GM19351 (cell line): Measurements from ENCODE around the gene FGFRL1.

Experiments used
- ATAC-seq: cut with Tn5 transposase; IDR thresholded peaks from one replicate; pipeline ENCODE4 v1.9.1; 2021; ENCODE audit warnings: mild to moderate bottlenecking, moderate library complexity; ENCODE audit not compliant: unreplicated experiment

Gene FGFRL1, protein sequence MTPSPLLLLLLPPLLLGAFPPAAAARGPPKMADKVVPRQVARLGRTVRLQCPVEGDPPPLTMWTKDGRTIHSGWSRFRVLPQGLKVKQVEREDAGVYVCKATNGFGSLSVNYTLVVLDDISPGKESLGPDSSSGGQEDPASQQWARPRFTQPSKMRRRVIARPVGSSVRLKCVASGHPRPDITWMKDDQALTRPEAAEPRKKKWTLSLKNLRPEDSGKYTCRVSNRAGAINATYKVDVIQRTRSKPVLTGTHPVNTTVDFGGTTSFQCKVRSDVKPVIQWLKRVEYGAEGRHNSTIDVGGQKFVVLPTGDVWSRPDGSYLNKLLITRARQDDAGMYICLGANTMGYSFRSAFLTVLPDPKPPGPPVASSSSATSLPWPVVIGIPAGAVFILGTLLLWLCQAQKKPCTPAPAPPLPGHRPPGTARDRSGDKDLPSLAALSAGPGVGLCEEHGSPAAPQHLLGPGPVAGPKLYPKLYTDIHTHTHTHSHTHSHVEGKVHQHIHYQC

GRCh38 chr4:1011022-1011665 lies at the start of gene FGFRL1:
FGFRL1 (plus strand) TSS chr4:1011626; CDS start chr4:1012486, 860 bp downstream.
- peak; percentile 41 for ATAC-seq

DNA sequence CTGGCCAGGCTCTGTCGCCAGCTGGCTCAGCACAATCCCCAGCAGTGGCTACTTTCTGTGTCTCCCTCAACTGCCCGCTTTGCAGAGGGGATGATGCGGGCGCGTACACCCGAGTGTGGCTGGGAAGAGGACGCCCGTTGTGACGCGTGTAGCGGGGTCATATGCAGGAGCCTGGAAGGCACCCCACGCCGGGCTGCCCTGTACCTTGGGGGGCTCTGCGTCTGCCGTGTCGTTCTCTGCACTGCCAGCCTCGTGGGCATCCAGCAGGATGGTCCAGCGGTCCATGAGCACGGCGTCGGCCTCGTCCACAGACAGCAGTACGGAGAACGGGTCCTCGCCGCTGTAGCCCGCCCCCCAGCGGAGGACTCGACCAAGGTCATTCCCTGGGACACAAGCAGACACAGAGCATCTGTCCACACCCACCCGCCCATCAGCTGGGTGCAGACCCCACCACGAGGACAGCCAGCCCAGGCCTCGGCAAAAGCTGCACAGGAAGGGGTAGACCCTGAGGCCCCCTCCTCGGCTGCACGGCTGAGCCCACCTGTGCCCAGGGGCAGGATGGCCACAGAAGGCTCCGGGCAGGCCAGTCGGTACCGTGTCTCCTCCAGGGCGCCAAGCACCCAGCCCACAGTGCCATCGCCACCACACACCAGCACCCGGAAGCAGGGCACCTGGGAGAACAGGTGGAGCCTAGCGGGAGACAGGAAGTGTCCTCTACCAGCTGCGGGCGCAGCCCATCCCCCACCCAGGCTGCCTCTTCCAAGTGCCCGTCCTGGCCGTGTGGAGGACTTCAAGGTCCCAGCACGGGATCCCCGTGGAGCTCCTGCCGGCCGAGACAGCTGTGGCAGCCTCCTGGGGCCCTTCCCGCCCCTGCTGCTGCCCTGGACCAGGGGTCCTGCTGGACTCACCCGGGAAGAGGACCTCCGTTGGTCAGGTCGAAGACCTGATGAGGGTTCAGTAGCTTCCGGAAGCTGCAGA lies 48.9 kb upstream of the FGFRL1 start:
- no peak for ATAC-seq

DNA sequence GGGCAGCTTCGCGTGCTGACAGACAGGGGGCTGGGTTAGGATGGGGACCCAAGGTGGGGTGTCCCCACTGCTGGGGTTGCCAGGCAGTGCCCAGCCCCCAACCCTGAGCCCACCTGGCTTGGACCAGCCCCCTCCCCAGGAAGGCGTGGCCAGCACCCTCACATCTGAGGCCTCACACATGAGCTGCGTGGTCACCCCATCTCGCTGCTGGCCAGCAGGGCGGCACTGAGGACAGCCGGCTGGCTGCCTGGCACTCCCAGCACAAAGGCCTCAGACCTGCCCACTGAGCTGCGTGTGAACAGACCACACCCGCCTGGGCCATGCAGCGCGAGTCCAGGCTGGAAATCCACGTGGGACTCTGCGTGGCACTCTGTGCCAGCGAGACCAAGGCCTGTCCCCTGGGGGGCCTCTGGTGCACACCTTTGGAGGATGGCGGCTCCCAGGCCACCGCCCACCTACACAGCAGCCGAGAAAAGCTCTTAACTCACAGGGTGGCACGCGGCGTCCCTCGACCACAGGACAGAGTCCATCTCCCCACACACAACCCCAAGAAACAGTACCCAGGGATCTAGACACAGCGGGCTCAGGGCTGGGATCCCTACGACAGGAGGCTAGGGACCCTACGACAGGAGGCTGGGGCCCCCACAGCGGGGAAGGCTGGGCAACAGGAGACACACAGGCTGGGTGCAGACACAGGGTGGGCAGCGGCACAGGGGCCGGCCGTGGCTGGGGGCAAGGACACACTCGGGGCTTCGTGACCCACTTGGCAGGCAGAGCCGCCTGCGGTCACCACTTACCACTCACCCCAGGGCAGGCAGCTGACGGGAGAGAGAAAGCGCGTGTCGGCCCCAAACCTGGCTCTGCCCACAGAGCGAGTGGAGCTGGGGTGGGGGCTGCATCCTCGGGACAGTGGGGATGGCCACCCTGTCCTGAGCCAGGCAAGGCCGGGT lies 47.9 kb upstream of the FGFRL1 start:
- ATAC-seq, result no peak

DNA sequence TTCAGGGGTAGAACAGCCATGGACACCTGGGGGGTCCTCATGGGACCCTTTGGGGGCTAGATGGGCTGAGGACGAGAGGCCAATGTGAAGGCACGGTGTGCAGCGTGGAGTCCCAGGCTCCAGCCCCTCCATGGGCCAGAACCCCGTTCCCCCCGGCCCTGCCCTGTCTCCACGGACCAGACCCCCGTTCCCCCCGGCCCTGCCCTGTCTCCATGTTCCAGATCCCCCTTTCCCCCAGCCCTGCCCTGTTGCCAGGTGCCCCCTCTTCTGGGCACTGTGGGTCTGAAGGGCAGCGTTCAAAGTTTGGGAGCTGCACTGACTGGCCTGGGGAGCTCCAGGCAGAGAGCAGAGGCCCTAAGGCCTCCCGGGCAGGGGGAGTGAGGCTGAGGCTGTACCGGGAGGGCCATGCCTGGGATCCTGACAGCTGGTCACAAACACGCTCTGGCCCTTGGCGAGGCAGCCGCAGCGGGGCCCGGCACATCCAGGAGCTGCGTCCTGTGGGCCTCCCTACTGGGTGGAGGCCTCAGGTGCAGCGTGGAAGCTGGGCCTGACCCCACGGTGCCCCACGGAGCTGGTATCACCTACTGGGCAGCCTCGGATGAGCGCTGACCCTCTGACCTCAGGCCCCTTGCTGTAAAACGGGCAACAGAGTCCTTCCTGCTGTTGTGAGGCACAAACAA lies 46.9 kb upstream of the FGFRL1 start:
- ATAC-seq, result no peak

DNA sequence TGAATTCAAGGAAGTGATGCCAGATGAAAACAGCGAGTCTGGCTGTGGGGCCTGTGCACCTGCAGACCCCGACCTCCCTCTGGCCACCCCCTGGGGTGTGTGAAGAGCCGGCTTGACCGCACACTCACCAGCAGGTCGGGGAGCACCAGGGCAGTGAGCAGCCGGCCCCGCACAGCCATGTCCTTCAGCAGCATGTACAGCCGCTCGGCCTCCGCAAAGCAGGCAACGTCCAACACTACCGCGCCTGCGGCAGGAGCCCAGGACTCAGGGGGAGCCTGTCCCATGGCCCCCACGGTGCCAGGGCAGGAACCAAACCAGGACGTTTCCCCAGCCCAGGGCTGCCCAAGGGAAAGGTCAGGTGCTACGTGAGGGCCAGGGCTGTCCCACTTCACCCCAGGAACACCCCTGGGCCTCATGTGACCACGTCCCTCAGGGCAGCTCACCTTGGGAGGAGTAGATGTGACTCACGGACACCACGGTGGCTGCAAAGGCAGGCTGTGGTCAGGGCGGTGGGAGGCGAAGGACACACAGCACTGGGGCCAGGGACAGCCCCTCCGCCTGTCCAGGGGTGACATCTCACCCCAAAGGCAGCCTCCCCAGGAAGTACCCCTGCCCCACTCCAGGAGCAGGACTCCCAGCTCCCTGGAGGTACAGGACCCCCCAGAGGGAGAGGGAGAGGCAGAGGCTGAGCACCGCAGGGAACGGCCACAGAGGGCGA lies 46.2 kb upstream of the FGFRL1 start:
- no peak for ATAC-seq

DNA sequence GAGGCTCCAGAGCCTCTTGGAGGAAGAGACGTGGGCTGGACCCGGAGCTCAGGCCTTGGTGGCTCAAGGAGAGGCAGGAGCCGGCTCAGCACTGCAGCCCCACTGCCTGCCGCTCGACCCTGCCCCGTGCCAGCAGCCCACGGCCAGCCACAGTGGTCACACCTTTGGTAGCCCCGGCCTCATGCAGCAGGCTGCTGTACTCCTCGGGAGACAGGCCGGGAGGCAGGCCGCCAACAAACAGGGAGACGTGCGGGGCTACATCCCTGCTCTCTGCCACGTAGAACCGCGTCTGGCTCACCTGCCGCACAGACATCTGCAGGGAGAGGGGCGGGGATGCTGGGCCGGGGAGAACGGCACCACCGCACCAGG lies 45.7 kb upstream of the FGFRL1 start:
- no peak for ATAC-seq

DNA sequence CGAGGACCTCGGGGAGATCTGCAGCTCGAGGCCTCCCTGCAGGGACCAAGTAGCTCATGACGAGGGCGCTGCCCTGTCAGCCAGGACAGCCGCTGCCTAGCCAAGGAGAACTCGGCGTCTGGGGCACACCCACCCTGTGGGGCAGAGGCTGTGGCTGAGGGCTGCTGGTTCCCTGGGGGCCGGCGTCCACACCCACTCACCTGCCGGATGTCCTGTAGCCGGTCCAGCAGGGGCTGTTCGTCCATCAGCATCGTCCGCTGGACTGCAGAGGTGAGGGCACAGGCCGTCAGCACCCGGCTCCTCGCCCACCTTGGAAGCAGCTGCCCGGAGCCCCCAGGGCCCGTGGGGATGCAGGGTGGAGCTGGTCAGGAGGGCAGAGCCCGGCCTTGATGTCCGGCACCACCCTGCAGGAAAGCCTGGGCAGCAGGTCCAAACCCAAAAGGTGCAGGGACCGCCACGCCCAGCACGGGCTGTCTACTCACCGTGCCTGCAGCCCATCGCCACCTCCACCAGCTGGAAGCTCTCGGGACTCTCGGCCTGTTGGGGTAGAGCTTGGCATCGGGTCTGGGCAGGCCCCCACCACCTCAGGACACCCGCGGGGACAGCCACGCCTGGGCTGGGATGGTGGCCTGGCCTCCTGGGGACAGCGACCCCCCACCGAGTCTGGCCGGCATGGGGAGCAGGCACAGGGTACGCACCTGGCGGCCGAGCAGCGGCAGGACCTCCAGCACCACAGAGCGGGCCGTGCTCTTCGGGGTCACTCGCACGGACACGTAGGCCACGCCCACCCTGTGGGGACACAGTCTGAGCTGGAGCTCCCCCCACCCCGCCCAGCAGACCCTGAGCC lies 44.9 kb upstream of the FGFRL1 start:
- no peak for ATAC-seq

DNA sequence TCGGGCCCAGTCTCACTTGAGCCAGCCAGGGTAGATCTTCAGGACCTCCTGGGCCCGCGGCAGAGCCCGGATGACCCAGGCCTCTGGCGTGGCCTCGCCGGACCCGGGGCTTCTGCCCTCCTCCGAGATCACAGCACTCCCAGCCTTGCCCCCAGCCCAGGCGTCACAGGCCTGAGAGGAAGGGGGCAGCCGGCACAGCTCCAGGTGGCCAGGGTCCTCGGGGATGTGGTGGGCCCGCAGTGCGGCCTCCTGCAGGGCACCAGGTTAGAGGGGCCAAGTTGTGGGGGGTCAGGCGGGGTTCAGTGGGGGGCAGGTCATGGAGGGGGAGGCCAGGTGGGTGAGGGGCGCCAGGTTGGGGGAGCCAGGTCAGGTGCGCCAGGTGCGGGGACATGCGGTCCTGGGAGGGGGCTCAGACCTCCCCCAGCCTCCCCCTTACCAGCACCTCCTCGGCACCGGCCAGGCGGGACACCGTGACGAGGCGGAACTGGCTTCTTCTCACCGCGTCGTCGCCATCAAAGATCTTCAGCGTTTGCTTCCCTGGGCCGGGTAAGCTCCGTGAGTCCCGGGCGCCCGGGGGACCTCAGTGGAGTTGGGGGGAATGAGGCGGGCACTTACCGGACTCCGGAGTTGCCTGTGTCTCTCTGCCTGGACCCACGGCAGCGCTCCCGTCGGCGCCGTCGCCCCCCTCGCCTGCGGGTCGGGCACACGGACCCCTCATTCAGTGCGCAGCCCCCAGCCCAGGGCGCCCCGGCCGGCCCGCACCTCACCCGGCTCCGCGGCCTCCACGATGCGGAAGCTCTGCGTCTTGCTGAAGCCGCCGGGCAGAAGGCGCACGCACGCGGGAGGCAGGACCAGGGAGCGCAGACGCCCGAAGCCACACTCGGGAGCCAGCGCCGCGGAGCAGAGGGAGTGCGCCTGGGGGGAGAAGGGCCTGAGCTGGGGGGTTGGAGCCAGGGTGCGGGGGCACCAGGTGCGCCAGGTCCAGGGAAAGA lies 44.0 kb upstream of the FGFRL1 start:
- no peak for ATAC-seq

- ATAC-seq, result no peak
These were observed 43.2 kb upstream of the FGFRL1 start for GRCh38 chr4:968221-968620.

DNA sequence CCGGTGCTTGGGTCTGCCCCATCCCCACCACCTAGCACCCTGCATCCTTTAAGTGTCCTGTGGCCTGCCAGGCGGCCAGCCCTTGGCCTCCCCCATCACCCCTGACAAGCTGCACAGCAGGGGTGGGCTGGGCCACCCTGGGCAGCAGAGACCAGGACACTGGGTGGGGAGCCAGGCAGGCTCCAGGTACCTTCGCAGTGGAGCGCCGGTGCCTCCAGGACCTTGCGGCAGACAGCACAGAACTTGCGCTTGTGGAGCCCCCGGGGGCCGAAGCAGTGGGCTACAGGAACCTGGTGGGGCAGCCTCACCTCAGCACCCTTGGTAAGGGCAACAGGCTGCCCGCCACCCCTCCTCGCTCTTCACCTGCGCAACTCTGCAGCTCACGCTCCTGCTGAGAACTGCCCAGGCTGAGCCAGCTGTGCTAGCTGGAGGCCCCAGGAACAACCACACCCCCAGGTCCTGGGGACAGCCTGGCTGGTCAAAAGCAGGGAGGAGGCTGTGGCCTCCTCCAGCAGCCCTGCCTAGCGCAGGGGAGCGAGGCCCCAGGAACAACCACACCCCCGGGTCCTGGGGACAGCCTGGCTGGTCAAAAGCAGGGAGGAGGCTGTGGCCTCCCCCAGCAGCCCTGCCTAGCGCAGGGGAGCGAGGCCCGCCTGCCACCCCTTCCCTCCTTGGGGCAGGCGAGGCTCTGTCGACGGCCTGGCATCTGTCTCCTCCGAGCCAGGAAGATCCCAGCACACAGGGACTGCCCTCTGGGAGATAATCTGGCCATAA lies 42.6 kb upstream of the FGFRL1 start:
- ATAC-seq, result no peak

DNA sequence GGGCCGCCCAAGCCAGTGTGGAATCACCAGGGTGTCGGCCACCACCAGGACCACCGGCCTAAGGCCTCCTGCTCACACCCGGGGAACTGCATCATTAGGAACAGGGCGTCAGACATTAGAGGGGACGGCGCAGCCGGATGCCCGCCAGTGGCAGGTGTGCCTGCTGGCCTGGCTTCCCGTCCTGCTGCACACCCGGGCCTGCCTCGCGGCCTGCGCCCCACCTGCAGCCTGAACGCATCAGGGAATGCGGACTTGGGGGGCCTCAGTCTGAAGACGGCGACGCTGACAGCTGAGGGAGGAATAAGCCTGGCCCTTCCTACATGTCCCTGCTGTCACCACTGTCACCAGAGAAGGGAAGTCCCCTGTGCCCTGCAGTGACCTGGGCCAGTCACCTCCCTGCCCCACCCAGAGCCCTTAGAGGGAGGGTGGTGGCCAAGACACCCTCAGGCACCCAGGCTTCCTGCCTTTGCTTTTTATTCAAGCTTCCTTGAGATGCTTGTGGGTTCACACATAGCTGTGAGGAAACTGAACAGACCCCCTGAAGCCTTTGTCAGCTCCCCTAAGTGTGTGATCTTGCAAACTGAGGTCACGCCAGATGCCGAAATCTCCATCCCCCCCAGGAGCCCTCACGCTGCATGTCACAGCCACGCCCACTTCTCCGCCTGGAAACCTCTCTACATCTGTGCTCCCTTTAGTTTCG lies 41.2 kb upstream of the FGFRL1 start:
- no peak for ATAC-seq

- no peak for ATAC-seq
These were observed 40.4 kb upstream of the FGFRL1 start for GRCh38 chr4:970854-971520.

GRCh38 chr4:971666-972500 lies 39.5 kb upstream of the FGFRL1 start:
- no peak for ATAC-seq
